DOHH2 (cell line): ENCODE data around the gene PPM1H.

ENCODE experiments used
- EZH2phosphoT487 ChIP-seq: fragments of 200-600 bp; sonication (generic); IDR thresholded peaks from 2 replicates; pipeline ENCODE4 v1.6.1; 2017; ENCODE audit warnings: borderline replicate concordance, mild to moderate bottlenecking, antibody characterized with exemption, low read length, moderate library complexity, mixed read lengths
- TF ChIP-seq, protein P1 (sequence below): fragments of 200-600 bp; sonication (generic); IDR thresholded peaks from one replicate; pipeline ENCODE4 v1.5.1; 2014; ENCODE audit warnings: antibody characterized with exemption, mild to moderate bottlenecking, low read depth, low read length; ENCODE audit not compliant: poor library complexity, severe bottlenecking

GRCh38 chr12:62673028-62673815 is 261.7 kb downstream of the PPM1H start:
- TF ChIP-seq, protein P1, sequence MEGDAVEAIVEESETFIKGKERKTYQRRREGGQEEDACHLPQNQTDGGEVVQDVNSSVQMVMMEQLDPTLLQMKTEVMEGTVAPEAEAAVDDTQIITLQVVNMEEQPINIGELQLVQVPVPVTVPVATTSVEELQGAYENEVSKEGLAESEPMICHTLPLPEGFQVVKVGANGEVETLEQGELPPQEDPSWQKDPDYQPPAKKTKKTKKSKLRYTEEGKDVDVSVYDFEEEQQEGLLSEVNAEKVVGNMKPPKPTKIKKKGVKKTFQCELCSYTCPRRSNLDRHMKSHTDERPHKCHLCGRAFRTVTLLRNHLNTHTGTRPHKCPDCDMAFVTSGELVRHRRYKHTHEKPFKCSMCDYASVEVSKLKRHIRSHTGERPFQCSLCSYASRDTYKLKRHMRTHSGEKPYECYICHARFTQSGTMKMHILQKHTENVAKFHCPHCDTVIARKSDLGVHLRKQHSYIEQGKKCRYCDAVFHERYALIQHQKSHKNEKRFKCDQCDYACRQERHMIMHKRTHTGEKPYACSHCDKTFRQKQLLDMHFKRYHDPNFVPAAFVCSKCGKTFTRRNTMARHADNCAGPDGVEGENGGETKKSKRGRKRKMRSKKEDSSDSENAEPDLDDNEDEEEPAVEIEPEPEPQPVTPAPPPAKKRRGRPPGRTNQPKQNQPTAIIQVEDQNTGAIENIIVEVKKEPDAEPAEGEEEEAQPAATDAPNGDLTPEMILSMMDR, result no peak
- TF ChIP-seq EZH2phosphoT487, result no peak
